ENCODE measurements around the gene SETD2.

Gene SETD2

DNA sequence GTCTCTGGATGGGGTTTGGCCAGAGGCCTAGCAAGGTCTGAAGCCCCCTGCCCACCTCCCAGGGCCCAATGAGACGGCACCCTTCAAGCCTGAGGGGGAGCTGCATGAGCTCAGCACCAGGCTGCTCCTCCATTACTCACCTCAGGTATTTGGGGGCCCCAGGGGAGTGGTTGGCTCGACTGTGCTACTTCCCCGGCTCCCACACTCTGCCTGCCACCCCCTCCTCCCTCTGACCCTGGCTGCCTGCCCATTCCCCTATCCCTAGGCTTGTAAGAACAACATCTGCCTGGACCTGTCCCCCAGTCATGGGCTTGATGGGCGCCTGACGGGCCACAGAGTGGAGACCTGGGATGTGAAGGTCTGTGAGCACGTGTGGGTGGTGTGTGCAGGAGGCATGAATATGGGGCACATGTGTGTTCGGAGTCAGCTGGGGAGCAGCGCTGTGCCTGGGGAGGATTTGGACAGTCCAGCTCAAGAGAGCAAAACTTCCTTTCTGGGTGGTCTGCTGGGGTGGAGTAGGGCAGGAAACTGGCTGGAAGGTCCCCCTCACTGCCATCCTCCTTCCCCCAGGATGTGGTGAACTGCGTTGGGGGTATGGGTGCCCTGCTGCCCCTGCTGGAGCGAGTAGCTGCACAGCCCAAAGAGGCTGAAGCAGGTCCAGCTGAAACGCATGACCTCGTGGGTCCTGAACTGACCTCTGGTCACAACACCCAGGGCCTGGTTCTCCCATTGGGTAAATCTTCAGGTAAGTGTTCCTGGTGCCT is 167.0 kb downstream of the SETD2 start:
- no peak for DNase-seq

DNA sequence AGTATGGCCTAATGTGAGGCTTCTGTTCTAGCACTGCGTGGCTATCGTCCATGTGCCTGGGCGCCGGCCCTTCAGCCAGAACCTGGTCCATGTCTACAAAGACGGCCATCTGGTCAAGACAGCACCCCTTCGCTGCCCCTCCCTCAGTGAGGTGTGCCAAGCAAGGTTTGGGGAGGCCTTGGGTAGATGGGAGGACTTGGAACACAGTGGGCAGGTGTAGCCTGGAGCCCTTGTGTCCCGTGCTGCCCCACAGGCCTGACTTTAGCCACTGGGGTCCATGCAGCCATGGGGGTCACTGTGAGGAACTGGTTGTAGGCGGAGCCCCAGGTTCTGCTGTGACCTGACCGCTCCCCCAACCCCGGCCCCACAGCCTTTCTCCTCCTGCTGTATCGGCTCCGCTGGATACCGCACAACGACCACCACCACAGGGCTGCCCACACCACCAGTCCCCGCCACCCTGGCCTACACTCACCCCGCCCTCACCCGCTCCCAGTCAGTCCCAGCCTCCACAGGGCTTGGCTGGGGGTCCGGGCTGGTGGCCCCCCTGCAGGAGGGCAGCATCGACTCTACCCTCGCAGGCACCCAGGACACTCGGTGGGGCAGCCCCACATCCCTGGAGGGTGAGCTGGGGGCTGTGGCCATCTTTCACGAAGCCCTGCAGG is 167.9 kb downstream of the SETD2 start:
- no peak for DNase-seq

DNA sequence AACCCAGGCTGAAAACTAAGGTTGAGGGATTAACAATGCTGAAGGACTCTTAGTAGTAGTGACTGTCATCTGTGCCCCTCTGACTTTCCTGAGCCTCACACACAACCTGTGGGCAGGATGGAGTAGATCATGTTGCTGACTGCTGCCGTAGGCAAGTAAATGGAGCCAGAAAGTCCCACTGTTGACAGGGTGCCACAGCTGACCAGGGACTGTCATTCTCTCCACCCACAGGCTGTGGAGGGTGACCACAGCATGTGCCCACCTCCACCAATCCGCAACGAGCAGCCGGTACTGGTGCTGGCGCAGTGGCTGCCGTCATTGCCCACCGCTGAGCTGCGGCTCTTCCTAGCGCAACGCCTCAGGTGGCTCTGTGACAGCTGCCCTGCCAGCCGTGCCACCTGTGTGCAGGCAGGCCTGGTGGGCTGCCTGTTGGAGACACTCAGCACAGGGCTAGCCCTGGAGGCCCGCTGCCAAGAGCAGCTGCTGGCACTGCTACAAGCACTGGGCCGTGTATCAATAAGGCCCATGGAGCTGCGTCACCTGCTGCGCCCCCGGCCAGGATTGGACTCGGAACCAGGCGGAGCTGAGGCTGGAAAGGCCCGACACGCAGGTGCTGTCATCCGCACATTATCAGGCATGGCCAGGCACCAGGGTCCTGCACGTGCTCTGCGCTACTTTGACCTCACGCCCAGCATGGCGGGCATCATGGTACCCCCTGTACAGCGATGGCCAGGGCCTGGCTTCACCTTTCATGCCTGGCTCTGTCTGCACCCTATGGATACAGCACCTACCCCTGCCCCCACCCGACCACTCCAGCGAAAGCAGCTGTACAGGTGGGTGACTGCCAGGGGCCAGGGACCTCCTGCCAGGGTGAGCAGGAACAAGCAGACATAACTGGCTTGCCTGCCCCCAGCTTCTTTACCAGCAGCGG is 168.8 kb downstream of the SETD2 start:
- no peak for DNase-seq

DNA sequence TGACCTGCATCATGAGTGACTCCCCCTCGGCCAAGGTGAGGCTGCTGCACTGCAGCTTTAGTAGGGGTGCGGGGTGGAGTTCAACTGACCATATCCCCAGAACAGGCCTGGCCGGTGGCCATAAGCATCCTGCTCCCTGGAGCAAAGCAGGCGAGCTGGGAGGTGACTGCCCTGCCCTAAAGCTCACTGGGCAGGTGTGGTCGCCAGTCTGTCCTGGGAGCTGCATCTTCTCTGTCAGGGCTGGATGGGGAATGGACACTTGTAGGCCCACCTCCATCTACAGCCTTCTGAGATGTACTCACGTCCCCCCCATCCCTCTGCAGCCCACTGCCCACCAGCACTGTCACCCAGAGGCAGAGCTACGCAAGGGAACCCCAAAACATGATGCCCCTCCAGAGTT is 169.9 kb downstream of the SETD2 start:
- DNase-seq, result no peak

DNA sequence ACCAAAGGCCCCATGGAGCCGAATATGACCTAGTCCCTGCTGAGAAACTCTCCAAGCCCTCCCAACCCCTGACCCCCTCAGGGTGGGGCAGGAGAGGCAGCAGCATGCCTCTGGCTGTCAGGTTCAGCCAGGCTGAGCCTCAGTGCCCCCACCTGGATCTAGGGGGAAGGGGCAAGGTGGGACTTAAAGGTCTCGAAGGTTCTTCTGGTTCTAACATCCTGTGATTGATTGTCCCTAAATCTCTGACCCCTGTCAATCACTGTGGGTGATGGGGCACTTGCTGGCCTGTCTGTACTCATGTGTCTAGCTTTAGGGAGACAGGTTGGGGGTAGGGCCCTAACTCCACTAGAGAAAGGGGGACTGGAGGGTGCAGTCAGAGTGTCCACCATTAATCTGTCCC is 170.6 kb downstream of the SETD2 start:
- no peak for DNase-seq

DNA sequence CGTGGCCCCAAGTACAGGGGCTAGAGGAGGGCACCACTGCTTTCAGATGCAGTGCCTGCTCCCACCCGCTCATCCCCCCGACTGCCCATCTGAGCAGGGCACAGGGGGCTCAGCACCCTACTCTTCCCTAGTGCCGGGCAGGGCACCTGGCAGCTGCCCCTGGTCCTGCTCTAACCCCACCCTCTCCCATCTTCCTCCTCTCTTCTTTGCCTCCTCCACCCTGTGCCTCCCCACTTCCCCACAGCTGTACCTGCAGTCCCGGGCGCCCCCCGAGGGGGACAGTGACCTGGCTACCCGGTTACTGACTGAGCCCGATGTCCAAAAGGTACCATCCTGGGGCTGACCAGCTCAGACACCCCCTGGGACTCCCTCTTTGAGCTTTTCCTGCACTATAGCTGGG is 171.7 kb downstream of the SETD2 start:
- no peak for DNase-seq

DNA sequence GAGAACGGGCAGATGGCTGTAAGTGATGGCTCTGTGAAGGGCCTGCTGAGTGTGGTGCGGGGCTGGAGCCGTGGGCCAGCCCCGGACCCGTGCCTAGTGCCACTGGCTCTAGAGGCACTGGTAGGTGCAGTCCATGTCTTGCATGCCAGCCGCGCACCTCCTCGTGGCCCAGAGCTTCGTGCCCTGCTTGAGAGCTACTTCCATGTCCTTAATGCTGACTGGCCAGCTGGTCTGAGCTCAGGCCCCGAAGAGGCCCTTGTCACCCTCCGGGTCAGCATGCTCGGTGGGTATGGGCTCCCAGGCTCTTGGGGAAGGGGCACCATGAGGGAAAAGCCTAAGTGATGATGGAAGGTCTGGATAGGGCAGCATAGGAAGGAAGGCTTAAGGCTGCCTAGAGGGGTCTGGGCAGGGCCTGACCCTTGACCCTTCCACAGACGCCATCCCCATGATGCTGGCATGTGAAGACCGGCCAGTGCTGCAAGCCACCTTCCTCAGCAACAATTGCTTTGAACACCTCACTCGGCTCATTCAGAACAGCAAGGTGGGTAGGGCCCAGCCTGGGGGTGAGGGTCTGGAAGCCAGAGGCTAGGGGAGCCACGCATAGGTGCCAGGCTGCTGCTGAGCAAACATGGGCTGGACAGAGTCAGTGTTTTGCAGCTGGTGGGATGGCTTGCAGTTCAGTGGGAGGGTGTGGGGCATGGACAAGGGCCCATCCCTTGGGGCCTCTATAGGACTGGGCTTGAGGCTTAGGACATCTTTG is 172.3 kb downstream of the SETD2 start:
- no peak for DNase-seq

DNA sequence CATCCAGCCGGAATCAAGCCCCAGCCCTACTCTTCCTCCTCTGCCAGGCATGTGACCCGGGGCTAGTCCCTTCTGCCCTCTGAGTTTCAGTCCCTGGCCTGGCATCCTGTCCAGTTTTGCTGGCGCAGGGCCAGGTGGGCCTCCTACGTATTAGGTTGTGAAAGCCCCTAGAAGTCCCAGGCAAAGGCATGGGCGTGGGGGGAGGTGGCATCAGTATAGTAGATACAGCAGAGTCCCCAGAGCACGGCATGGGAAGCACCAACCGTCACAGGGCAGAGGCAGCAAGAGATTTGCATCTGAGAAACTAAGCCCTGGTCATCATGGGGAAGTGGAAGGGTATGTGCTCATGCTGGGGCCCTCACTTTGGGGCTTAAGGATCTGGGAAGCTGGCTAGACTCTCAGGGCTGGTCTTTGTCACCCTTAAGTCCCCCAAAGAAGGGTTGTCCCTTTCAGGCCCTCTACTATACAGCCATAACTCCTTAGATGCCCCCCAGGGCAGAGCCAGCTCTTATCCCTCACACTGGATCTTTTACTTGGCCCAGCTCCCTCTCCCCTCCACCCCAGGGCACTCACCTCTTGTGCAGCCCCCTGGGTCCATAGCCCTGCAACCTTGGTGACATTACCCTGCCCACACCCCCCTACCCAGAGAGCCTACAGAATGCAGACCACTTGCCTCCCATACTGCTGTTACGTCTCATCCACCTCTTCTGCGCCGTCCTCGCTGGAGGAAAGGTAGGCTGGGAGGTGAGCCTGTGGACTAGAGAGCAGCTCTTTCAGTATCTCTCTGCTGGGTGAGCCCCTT is 173.1 kb downstream of the SETD2 start:
- no peak for DNase-seq

DNA sequence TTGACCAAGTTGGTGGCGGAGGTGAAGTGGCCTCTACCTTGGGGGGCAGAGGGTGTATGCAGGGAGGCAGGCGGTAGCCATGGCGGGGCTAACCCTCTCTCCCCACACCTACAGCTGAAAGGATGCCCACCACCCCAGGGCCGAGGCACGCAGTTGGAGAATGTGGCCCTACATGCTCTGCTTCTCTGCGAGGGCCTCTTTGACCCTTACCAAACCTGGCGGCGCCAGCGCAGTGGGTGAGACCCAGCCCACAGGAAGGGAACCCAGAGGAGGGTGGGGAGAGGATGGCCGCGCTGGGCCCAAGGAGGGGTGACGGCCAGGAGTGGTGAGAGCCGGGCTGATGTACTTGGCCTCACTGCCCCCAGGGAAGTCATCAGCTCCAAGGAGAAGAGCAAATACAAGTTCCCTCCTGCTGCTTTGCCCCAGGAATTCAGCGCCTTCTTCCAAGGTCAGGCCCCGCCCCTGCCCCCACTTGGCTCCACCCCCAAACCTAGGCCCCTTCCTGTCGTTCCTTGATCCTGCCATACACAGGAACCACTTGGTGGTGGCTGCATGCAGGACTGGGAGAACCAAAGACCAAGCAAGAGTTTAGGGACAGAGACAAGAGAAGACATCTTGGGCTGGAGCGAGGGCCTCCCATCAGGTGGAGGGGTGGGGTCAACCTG is 174.6 kb downstream of the SETD2 start:
- DNase-seq, result no peak

DNA sequence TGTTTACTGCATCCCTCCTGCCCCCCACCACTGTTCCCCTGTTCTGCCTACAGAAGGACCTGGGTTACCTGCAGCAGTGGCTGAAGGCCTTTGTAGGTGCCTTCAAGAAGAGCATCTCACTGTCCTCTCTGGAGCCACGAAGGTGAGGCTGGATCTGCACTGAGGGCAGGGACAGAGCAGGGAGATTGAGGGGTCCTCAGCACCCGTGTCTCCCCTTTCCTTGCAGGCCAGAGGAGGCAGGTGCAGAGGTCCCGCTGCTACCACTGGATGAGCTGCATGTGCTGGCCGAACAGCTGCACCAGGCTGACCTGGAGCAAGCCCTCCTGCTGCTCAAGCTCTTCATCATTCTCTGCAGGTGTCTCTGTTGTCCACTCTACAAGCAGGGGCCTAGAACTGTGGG is 175.3 kb downstream of the SETD2 start:
- DNase-seq, result no peak

DNA sequence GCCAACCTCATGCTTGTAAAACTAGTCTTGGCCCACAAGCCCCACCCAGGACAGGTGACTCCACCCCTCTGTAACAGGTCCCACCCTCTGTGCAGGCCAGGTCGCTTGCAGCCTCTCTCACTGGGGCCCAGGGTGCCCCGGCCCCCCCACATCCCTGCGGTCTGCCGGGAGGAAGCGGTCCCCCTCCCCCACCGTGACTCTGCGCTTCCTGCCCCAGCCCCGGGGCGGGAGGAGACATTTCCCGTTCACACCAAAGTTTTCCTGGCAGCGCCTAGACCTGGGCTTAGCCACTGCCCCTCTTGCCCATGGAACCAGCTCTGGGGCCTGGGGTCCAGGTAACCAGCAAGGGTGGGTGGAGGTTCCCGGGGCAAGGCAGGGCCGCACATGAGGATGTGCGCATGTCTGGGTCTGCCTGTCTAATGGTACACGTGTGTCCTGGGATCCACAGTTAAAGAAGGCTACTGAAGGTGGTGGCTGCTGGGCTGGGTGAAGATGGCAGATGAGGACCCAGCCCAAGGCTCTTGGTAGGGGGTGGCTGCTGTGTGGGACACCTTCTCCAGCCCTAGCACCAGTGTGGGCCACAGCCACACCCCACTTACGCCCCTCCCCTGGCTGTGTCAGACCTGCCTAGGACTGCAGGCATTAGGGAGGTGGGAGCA is 176.0 kb downstream of the SETD2 start:
- DNase-seq, result no peak

DNA sequence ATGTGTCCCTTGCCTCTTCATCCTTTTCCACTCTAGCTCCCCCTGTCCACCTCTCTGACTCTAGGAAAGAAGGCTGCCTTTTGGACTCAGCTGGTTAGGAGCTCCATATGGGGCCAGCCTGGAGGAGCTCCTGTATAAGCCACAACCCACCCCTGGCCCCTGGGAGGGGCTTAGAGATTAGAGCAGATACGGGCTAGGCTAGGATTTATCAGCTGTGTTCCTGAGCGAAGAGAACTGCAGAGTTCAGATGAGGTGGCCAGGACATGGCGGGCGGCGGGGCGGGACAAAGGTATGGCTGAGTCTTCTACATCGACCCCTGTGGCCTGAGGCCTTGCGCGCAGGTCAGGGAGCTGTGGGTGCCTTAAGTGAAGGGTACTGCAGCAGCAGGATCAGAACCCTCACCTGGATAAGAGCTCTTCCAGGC is 176.6 kb downstream of the SETD2 start:
- no peak for DNase-seq

DNA sequence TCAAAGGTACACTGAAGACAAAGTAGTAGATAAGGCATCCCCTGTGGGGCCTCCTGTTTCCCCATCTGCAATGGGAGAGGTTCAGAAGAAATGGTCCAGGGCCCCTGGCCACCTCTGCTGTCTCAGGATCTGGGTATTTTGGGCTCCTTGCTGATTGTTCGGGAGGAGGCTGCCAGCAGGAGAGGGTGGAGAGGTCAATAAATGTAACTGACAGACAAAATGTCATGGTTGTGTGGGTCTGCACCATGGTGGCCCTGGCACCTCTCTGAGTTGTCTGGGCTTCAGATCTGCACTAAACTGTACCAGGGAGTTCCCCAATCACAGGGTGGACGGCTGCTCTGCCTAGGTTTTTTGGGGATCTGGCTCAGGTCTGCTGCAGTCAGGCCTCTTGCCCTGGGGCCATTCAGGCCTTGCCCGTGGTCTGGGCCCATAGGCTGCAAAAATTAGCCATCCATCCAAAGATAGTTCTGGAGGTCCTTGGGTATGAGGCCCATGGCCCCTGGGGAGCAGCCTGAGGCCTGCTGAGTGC is 177.1 kb downstream of the SETD2 start:
- DNase-seq, result no peak

DNA sequence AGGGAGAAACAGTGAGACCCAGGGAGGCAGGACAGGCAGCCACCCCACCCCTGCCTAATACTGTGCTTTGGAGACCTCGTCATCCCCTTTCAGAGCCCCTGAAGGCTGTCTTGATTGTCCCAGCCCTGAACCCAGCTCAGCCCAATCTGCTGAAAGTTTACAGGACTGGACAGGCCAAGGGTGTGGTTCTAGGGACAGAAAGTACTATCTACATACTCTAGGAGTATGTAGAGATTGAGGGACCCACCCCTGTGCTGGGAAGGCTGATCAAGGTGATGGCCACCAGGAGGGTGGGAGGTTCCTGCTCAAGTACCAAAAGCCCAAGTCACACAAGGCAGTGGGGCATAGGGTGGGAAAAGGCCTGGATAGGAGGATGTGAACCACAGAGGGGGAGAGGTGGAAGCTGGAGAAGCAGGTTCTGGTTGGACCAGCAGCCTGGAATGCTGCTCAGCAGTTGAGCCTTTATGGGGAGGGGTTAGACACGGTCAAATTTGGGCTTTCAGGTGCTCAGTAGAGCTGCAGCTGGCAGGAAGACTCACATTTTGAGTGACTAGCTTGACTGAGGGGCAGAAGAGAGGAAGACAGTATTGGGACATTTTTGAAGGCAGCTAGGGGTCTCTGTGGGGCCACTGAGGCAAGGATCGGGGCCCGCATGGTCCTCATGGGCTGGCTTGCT is 177.7 kb downstream of the SETD2 start:
- DNase-seq, result no peak

DNA sequence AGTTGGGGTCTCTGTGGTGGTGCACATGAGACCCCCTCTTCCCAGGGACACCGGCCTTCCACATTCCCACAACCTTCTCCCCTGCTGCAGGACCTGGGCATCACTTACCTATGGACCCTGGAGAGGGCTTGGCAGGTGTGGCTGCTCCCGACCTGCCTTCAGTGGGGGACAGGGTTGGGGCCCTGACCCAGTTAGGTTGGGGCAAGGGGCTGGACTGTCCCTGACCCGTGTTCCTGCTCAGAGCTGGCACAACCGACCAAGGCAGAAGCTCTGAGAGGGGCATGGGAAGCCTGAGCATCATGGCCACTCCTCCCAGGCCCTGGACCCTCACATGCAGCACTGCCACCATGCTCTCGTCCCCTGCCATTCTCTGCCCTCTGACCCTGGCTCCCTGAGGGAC is 178.3 kb downstream of the SETD2 start:
- no peak for DNase-seq

DNA sequence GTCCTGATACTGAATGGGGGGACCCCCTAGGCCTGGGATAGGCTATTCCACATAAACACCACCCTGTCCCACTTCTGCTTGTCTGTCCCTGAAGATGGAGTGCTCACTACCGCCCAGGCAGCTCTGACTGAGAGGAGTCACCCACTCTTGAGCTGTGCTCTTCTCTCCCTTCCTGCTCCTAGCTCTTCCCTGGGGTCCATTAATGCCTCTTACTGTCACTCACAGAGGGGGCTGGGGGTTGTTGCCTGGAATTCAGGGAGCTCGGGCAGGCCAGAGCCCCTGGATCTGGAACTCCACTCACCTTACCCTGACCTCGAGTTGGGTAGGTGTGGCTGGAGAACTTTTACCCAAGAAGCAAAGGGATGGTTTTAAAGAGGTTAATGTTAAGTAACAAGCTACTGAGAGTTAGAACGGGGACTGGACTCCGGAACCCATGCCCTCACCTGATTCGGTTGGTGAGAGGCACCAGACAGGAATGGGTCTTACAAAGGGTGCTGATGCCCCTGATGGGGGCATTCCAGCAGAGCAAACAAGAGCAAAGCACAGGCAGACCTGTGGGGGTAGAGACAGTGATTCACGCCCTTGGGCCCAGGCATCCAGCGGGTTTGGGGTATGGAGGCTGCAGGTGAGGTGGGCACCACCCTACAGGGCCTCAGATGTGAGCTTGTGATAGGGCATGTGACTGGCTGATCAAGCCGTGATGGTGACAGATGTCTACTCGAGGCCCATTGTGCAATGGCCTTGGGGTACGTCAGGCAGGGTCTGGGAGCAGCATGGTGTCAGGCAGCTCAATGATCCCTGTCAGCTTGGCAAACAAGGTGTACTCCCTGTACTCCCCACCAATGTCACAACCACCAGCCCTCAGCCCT is 179.1 kb downstream of the SETD2 start:
- DNase-seq, result no peak

DNA sequence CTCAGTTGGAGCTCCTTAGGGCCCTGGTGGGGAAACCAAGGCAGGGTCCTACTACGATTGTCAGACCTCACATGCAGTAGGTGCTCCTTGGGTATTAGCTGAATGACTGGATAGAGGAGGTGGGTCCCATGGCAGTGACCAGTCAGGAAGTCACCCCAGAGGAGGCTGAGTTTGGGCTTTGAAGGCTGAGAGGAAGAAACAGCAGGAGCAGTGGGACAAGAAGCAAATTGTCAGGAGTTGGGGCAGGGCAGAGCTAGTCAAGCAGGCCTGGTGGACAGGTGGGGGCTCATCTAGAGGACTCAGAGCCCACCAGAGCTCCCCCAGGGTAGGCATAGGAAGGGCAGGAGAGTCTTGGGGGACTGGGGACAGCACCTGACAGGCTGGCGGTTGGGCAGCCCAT is 181.4 kb downstream of the SETD2 start:
- no peak for DNase-seq

DNA sequence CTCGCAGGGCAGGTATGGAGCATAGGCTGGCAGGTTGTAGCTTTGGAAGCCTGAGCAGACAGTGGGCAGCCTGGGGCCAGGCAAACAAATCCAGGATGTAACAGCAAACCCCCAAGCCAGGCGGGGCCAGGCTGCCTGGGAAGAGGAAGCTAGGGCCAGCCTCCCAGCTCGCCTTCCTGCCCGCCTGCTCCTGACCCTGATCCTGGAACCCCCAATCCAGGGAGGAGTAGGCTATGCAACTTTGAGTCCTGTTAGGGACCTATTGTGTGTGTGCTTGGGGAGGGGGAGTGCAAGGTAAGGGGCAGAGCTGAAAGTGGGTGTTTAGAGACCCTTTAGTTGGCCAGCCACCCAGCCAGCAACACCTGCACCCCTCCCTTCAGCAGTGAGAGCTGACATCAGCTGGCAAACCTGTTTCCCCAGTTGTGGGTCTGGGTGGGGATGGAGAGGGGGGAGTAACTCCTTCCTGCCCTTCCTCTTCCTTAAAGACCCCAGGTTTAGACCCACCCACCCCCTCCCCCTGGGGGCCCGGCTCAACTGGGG is 181.9 kb downstream of the SETD2 start:
- DNase-seq, result peak; percentile 36
